Measurements from ENCODE around the gene GMPPB. TPM values are rescaled to one million over a fixed set of nuclear protein-coding genes. Genes with fewer than 3 reads are reported as not detected.

The GMPPB gene
- polyA plus RNA-seq, 3 donors, result 14.7 to 17.6 (median 17.6) TPM

DNA sequence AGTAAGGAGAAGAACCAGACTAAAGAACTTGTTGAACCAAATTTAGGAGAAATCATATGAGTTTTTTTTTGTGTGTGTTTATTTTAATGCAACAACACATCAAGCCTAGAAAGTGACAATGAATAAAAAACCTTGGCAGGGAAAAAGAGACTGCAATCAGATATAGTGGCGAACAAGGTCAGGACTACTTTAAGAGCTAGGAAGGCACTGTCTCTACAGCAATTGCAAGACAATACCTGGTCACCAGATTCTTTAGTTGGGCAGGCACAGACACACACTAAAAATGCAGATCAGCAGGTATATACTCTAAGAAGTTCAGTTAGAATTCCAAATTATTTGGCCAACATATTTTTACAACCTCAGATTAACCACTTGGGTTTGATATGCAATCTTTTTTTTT lies 30.8 kb upstream of the GMPPB start:
- H3K9me3 Mint-ChIP-seq, result no peaks in the 10 kb centered on the region
- no peak overlapping the region for H3K27ac Mint-ChIP-seq
- Histone ChIP-seq H4K20me1 (ENCODE audit: insufficient read depth, low read length) (peaks cover 100% of the 10 kb centered on the region), H2AFZ (ENCODE audit: insufficient read depth, low read depth, low read length, poor library complexity, severe bottlenecking) (no peak overlapping the region), H3K4me3 (replicated peaks in 1 of 3; ENCODE audit: low read depth in 2 of 3, low read length in 3 of 3) (no peak overlapping the region), H3K79me2 (ENCODE audit: insufficient read depth, low read length) (peaks cover 73% of the 10 kb centered on the region), H3K9ac (ENCODE audit: insufficient read depth, low read length, poor library complexity, severe bottlenecking) (no peak overlapping the region), H3K9me3 (replicated peaks in 1 of 2; ENCODE audit: control insufficient read depth in 1 of 2, insufficient read depth in 1 of 2, low read length in 2 of 2) (no peaks in the 10 kb centered on the region), H3K4me1 (ENCODE audit: control insufficient read depth in 1 of 2, insufficient read depth in 2 of 2, low read length in 2 of 2) (no peaks in the 10 kb centered on the region), H3K36me3 (replicated peaks in 1 of 2; ENCODE audit: control insufficient read depth in 1 of 2, insufficient read depth in 2 of 2, low read length in 2 of 2) (peaks cover 0 to 17% of the 10 kb centered on the region in 2 donors), H3K4me2 (replicated peaks; ENCODE audit: extremely low read depth, low read length, poor library complexity, severe bottlenecking) (no peak overlapping the region), H3K27ac (ENCODE audit: low read depth in 1 of 2, low read length in 2 of 2) (no peak overlapping the region), H3K27me3 (ENCODE audit: control insufficient read depth in 2 of 2, insufficient read depth in 2 of 2, low read length in 2 of 2) (no peaks in the 10 kb centered on the region)
- WGBS (ENCODE audit: insufficient coverage), result 100% methylated on average over 1 of the region's 1 CpG
- no peak overlapping the region for H3K4me3 Mint-ChIP-seq
- intact Hi-C loops (cut with micrococcal nuclease), result no loop called here
- DNase-seq, result no peak
- H3K36me3 Mint-ChIP-seq, result peaks cover 18 to 34% of the 10 kb centered on the region in 2 donors
- TF ChIP-seq, protein P1, sequence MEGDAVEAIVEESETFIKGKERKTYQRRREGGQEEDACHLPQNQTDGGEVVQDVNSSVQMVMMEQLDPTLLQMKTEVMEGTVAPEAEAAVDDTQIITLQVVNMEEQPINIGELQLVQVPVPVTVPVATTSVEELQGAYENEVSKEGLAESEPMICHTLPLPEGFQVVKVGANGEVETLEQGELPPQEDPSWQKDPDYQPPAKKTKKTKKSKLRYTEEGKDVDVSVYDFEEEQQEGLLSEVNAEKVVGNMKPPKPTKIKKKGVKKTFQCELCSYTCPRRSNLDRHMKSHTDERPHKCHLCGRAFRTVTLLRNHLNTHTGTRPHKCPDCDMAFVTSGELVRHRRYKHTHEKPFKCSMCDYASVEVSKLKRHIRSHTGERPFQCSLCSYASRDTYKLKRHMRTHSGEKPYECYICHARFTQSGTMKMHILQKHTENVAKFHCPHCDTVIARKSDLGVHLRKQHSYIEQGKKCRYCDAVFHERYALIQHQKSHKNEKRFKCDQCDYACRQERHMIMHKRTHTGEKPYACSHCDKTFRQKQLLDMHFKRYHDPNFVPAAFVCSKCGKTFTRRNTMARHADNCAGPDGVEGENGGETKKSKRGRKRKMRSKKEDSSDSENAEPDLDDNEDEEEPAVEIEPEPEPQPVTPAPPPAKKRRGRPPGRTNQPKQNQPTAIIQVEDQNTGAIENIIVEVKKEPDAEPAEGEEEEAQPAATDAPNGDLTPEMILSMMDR (IDR thresholded peaks at IDR 0.05), result no peak
- no peaks in the 10 kb centered on the region for H3K27me3 Mint-ChIP-seq (ENCODE audit: low read depth in 3 of 3)
- H3K4me1 Mint-ChIP-seq, result peaks cover 3% of the 10 kb centered on the region

DNA sequence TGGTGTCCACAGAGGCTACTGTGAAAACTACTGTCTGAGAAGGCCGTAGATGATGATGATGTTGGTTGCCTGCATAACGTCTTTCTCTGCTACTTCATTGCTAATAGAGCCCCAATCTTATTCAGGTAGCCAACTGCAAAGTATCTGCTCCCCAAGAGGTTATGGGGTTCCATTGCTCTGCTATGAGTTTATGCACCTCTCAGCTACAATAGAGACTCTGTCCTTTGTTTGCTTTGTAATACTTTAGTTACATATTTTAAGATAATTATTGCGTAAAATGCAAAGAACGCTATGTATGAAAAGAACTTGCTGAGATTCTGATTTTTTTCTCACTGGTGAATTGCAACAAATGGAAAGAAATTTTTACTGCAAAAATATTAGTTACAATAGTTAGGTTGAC lies 27.8 kb upstream of the GMPPB start:
- H3K4me1 ChIP-seq (ENCODE audit: control insufficient read depth in 1 of 2, insufficient read depth in 2 of 2, low read length in 2 of 2), result no peaks in the 10 kb centered on the region
- H3K9ac ChIP-seq (ENCODE audit: insufficient read depth, low read length, poor library complexity, severe bottlenecking), result no peak overlapping the region
- H3K27ac Mint-ChIP-seq, result no peak overlapping the region
- H3K36me3 Mint-ChIP-seq, result peaks cover 33 to 53% of the 10 kb centered on the region in 2 donors
- no peaks in the 10 kb centered on the region for H3K27me3 Mint-ChIP-seq (ENCODE audit: low read depth in 3 of 3)
- H2AFZ ChIP-seq (ENCODE audit: insufficient read depth, low read depth, low read length, poor library complexity, severe bottlenecking), result no peak overlapping the region
- no CpG with 5 or more reads among the region's 4 CpGs for WGBS (ENCODE audit: insufficient coverage)
- no peak overlapping the region for H3K4me3 ChIP-seq (replicated peaks in 1 of 3; ENCODE audit: low read depth in 2 of 3, low read length in 3 of 3)
- H3K9me3 Mint-ChIP-seq, result no peaks in the 10 kb centered on the region
- H3K4me1 Mint-ChIP-seq, result peaks cover 3% of the 10 kb centered on the region
- H3K36me3 ChIP-seq (replicated peaks in 1 of 2; ENCODE audit: control insufficient read depth in 1 of 2, insufficient read depth in 2 of 2, low read length in 2 of 2), result peaks cover 21 to 38% of the 10 kb centered on the region in 2 donors
- DNase-seq, result no peak
- no peak overlapping the region for H3K4me2 ChIP-seq (replicated peaks; ENCODE audit: extremely low read depth, low read length, poor library complexity, severe bottlenecking)
- peaks cover 62% of the 10 kb centered on the region for H3K79me2 ChIP-seq (ENCODE audit: insufficient read depth, low read length)
- H3K27me3 ChIP-seq (ENCODE audit: control insufficient read depth in 2 of 2, insufficient read depth in 2 of 2, low read length in 2 of 2), result no peaks in the 10 kb centered on the region
- TF ChIP-seq, protein P1 (IDR thresholded peaks at IDR 0.05), result no peak
- intact Hi-C loops (cut with micrococcal nuclease), result no loop called here
- no peak overlapping the region for H3K27ac ChIP-seq (ENCODE audit: low read depth in 1 of 2, low read length in 2 of 2)
- no peaks in the 10 kb centered on the region for H3K9me3 ChIP-seq (replicated peaks in 1 of 2; ENCODE audit: control insufficient read depth in 1 of 2, insufficient read depth in 1 of 2, low read length in 2 of 2)
- H4K20me1 ChIP-seq (ENCODE audit: insufficient read depth, low read length), result peaks cover 99% of the 10 kb centered on the region
- H3K4me3 Mint-ChIP-seq, result no peak overlapping the region

Data from CD14-positive monocyte (primary cell).